ENCODE results near the gene RRP8.

The RRP8 gene

DNA sequence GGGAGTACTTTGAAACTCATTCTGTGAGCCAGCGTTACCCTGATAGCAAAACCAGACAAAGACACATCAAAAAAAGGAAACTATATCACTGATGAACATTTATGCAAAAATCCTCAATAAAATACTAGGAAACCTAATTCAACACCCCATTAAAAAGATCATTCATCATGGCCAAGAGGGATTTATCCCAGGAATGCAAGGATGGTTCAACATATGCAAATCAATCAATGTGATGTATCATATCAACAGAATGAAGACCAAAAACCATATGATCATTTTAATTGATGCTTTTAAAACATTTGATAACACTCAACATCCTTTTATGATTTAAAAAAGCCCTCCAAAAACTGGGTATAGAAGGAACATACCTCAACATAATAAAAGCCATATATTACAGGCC, 19.8 kb downstream of the RRP8 start:
- DNase-seq, result no peak
- no peak overlapping the region for H2AFZ ChIP-seq (ENCODE audit: low read length)
- H3K9ac ChIP-seq (ENCODE audit: low read length), result no peak overlapping the region
- H3K79me2 ChIP-seq (ENCODE audit: low read length), result peaks cover 35% of the 10 kb centered on the region; the same call in 1 of the 2 replicates
- no peaks in the 10 kb centered on the region for H3K9me3 ChIP-seq (replicated peaks; ENCODE audit: insufficient read depth, low read length)
- H4K20me1 ChIP-seq (ENCODE audit: insufficient read depth, low read length), result no peaks in the 10 kb centered on the region
- no peak overlapping the region for H3K4me2 ChIP-seq (ENCODE audit: low read depth, low read length)
- H3K9me2 ChIP-seq (replicated peaks; ENCODE audit: insufficient read depth, low read length), result no peaks in the 10 kb centered on the region
- no peak overlapping the region for H3K27ac ChIP-seq (ENCODE audit: low read length)
- no peak overlapping the region for H3K4me3 ChIP-seq (ENCODE audit: low read length)
- H3F3A ChIP-seq (ENCODE audit: insufficient read depth, low read length), result no peaks in the 10 kb centered on the region
- H3K4me1 ChIP-seq (ENCODE audit: low read length), result no peaks in the 10 kb centered on the region
- H3K27me3 ChIP-seq (replicated peaks; ENCODE audit: insufficient read depth, low read length), result no peaks in the 10 kb centered on the region
- no peak for TF ChIP-seq EZH2phosphoT487 (IDR thresholded peaks at IDR 0.05; ENCODE audit: low read length)
- TF ChIP-seq EZH2 (optimal IDR thresholded peaks at IDR 0.05; ENCODE audit: low read depth, low read length), result no peak
- no peaks in the 10 kb centered on the region for H3K36me3 ChIP-seq (replicated peaks; ENCODE audit: insufficient read depth, low read length)

GRCh38 chr11:6579681-6580080, 23.7 kb downstream of the RRP8 start:
- H2AFZ ChIP-seq (ENCODE audit: low read length), result no peak overlapping the region
- H3K9ac ChIP-seq (ENCODE audit: low read length), result no peak overlapping the region
- H3F3A ChIP-seq (ENCODE audit: insufficient read depth, low read length), result no peaks in the 10 kb centered on the region
- peaks cover 34% of the 10 kb centered on the region; the same call in 1 of the 2 replicates for H3K79me2 ChIP-seq (ENCODE audit: low read length)
- H3K4me3 ChIP-seq (ENCODE audit: low read length), result no peak overlapping the region
- no peak for DNase-seq
- H3K4me2 ChIP-seq (ENCODE audit: low read depth, low read length), result no peak overlapping the region
- TF ChIP-seq EZH2 (optimal IDR thresholded peaks at IDR 0.05; ENCODE audit: low read depth, low read length), result no peak
- TF ChIP-seq, protein P1, sequence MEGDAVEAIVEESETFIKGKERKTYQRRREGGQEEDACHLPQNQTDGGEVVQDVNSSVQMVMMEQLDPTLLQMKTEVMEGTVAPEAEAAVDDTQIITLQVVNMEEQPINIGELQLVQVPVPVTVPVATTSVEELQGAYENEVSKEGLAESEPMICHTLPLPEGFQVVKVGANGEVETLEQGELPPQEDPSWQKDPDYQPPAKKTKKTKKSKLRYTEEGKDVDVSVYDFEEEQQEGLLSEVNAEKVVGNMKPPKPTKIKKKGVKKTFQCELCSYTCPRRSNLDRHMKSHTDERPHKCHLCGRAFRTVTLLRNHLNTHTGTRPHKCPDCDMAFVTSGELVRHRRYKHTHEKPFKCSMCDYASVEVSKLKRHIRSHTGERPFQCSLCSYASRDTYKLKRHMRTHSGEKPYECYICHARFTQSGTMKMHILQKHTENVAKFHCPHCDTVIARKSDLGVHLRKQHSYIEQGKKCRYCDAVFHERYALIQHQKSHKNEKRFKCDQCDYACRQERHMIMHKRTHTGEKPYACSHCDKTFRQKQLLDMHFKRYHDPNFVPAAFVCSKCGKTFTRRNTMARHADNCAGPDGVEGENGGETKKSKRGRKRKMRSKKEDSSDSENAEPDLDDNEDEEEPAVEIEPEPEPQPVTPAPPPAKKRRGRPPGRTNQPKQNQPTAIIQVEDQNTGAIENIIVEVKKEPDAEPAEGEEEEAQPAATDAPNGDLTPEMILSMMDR (IDR thresholded peaks at IDR 0.05; ENCODE audit: low read length), result no peak
- TF ChIP-seq EZH2phosphoT487 (IDR thresholded peaks at IDR 0.05; ENCODE audit: low read length), result no peak
- no peaks in the 10 kb centered on the region for H4K20me1 ChIP-seq (ENCODE audit: insufficient read depth, low read length)
- H3K4me1 ChIP-seq (ENCODE audit: low read length), result no peaks in the 10 kb centered on the region
- no peaks in the 10 kb centered on the region for H3K27me3 ChIP-seq (replicated peaks; ENCODE audit: insufficient read depth, low read length)
- H3K36me3 ChIP-seq (replicated peaks; ENCODE audit: insufficient read depth, low read length), result no peaks in the 10 kb centered on the region
- no peaks in the 10 kb centered on the region for H3K9me3 ChIP-seq (replicated peaks; ENCODE audit: insufficient read depth, low read length)
- no peaks in the 10 kb centered on the region for H3K9me2 ChIP-seq (replicated peaks; ENCODE audit: insufficient read depth, low read length)
- no peak overlapping the region for H3K27ac ChIP-seq (ENCODE audit: low read length)

DNA sequence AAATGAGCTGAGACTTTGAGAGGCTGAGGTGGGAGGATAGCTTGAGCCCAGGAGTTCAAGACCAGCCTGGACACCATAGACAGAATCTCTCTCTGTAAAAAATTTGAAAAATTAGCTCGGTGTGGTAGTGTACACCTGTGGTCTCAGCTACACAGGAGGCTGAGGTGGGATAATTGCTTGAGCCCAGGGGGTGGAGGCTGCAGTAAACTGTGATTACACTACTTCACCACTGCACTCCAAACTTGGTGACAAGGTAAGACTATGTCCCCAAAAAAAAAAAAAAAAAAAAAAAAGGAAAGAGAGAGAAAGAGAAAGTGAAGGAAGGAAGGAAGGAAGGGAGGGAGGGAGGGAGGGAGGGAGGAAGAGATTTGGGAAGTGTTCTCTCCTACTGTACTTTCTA, 25.3 kb downstream of the RRP8 start:
- Histone ChIP-seq H3K9ac (ENCODE audit: low read length) (no peak overlapping the region), H3K27me3 (replicated peaks; ENCODE audit: insufficient read depth, low read length) (no peaks in the 10 kb centered on the region), H3K79me2 (ENCODE audit: low read length) (peaks cover 19% of the 10 kb centered on the region; the same call in 1 of the 2 replicates), H3K9me3 (replicated peaks; ENCODE audit: insufficient read depth, low read length) (no peaks in the 10 kb centered on the region), H3K4me3 (ENCODE audit: low read length) (no peak overlapping the region), H3K27ac (ENCODE audit: low read length) (no peak overlapping the region), H3K36me3 (replicated peaks; ENCODE audit: insufficient read depth, low read length) (no peaks in the 10 kb centered on the region), H3K4me2 (ENCODE audit: low read depth, low read length) (no peak overlapping the region), H3K9me2 (replicated peaks; ENCODE audit: insufficient read depth, low read length) (no peaks in the 10 kb centered on the region), H3F3A (ENCODE audit: insufficient read depth, low read length) (no peaks in the 10 kb centered on the region), H2AFZ (ENCODE audit: low read length) (no peak overlapping the region), H4K20me1 (ENCODE audit: insufficient read depth, low read length) (no peaks in the 10 kb centered on the region), H3K4me1 (ENCODE audit: low read length) (no peaks in the 10 kb centered on the region)
- TF ChIP-seq, protein P1 (IDR thresholded peaks at IDR 0.05; ENCODE audit: low read length), result no peak
- TF ChIP-seq EZH2 (optimal IDR thresholded peaks at IDR 0.05; ENCODE audit: low read depth, low read length), result no peak
- no peak for TF ChIP-seq EZH2phosphoT487 (IDR thresholded peaks at IDR 0.05; ENCODE audit: low read length)
- DNase-seq, result no peak

- TF ChIP-seq EZH2 (optimal IDR thresholded peaks at IDR 0.05; ENCODE audit: low read depth, low read length) (no peak), EZH2phosphoT487 (IDR thresholded peaks at IDR 0.05; ENCODE audit: low read length) (no peak)
- TF ChIP-seq, protein P1 (IDR thresholded peaks at IDR 0.05; ENCODE audit: low read length), result no peak
- H3K9ac ChIP-seq (ENCODE audit: low read length), result no peak overlapping the region
- no peaks in the 10 kb centered on the region for H3K4me1 ChIP-seq (ENCODE audit: low read length)
- no peak overlapping the region for H3K27ac ChIP-seq (ENCODE audit: low read length)
- H3K36me3 ChIP-seq (replicated peaks; ENCODE audit: insufficient read depth, low read length), result no peaks in the 10 kb centered on the region
- H3F3A ChIP-seq (ENCODE audit: insufficient read depth, low read length), result no peaks in the 10 kb centered on the region
- no peak for DNase-seq
- no peak overlapping the region for H3K4me2 ChIP-seq (ENCODE audit: low read depth, low read length)
- no peak overlapping the region for H2AFZ ChIP-seq (ENCODE audit: low read length)
- no peaks in the 10 kb centered on the region for H3K27me3 ChIP-seq (replicated peaks; ENCODE audit: insufficient read depth, low read length)
- no peaks in the 10 kb centered on the region for H3K9me3 ChIP-seq (replicated peaks; ENCODE audit: insufficient read depth, low read length)
- H3K79me2 ChIP-seq (ENCODE audit: low read length), result peaks cover 7% of the 10 kb centered on the region; the same call in 1 of the 2 replicates
- no peaks in the 10 kb centered on the region for H3K9me2 ChIP-seq (replicated peaks; ENCODE audit: insufficient read depth, low read length)
- H4K20me1 ChIP-seq (ENCODE audit: insufficient read depth, low read length), result no peaks in the 10 kb centered on the region
- H3K4me3 ChIP-seq (ENCODE audit: low read length), result no peak overlapping the region
Measured at GRCh38 chr11:6576471-6577373, 26.7 kb downstream of the RRP8 start.

Measured in MM.1S (cell line).